ENCODE measurements around the gene RPRD2. TPM values are rescaled to one million over a fixed set of nuclear protein-coding genes. Genes with fewer than 3 reads are reported as not detected.

The RPRD2 gene
- total and polyA plus RNA-seq, 11 donors = 6.4 to 33.4 (median 22.6) TPM

GRCh38 chr1:150383631-150384324 is 19.8 kb downstream of the RPRD2 start:
- 27 to 35% (median 28%) methylated on average over 3 of the region's 3 CpGs for WGBS, 4 donors
- DNase-seq = no peak
- intact Hi-C loops (cut with DNase I) = no loop called here
- H3K36me3 ChIP-seq = peaks cover 0 to 5% (median 0%) of the 10 kb centered on the region in 9 donors
- no peaks in the 10 kb centered on the region for H3K27me3 ChIP-seq
- TF ChIP-seq CTCF (IDR thresholded peaks at IDR 0.05) = no peak
- H3K27ac ChIP-seq = peak overlapping the region in 1 of 12 donors; percentile 14
- no peaks in the 10 kb centered on the region for H3K9me3 ChIP-seq
- H3K4me1 ChIP-seq = peaks cover 0 to 42% (median 20%) of the 10 kb centered on the region in 12 donors
- no peak overlapping the region for H3K4me3 ChIP-seq
- ATAC-seq = no peak

- H3K4me1 ChIP-seq = peaks cover 0 to 53% (median 25%) of the 10 kb centered on the region in 12 donors
- 88 to 94% (median 92%) methylated on average over 10 of the region's 10 CpGs for WGBS, 4 donors
- no peaks in the 10 kb centered on the region for H3K9me3 ChIP-seq
- no peak overlapping the region for H3K4me3 ChIP-seq
- peaks cover 0 to 5% (median 0%) of the 10 kb centered on the region in 9 donors for H3K36me3 ChIP-seq
- intact Hi-C loops (cut with DNase I) = no loop called here
- ATAC-seq (no peak), DNase-seq (no peak)
- TF ChIP-seq POLR2A (IDR thresholded peaks at IDR 0.05) (no peak), CTCF (IDR thresholded peaks at IDR 0.05) (no peak)
- no peaks in the 10 kb centered on the region for H3K27me3 ChIP-seq
- no peak overlapping the region for H3K27ac ChIP-seq
These were observed 21.8 kb downstream of the RPRD2 start for GRCh38 chr1:150385537-150386445.

- ATAC-seq (no peak), DNase-seq (no peak)
- no peak overlapping the region for H3K4me3 ChIP-seq
- TF ChIP-seq POLR2A (IDR thresholded peaks at IDR 0.05) (no peak), CTCF (IDR thresholded peaks at IDR 0.05) (no peak)
- H3K27me3 ChIP-seq = no peaks in the 10 kb centered on the region
- peaks cover 0 to 5% (median 0%) of the 10 kb centered on the region in 9 donors for H3K36me3 ChIP-seq
- WGBS, 4 donors = 76 to 85% (median 77%) methylated on average over 1 of the region's 1 CpG
- no peaks in the 10 kb centered on the region for H3K9me3 ChIP-seq
- intact Hi-C loops (cut with DNase I) = no loop called here
- H3K4me1 ChIP-seq = peaks cover 0 to 56% (median 26%) of the 10 kb centered on the region in 12 donors
- H3K27ac ChIP-seq = no peak overlapping the region
These were observed 22.6 kb downstream of the RPRD2 start for GRCh38 chr1:150386592-150386991.

- ATAC-seq (no peak), DNase-seq (no peak)
- no peaks in the 10 kb centered on the region for H3K27me3 ChIP-seq
- no peaks in the 10 kb centered on the region for H3K9me3 ChIP-seq
- intact Hi-C loops (cut with DNase I) = no loop called here
- no peak overlapping the region for H3K4me3 ChIP-seq
- no peak for TF ChIP-seq POLR2A (IDR thresholded peaks at IDR 0.05)
- TF ChIP-seq CTCF (IDR thresholded peaks at IDR 0.05) = no peak
- H3K36me3 ChIP-seq = peaks cover 0 to 5% (median 0%) of the 10 kb centered on the region in 9 donors
- peaks cover 0 to 51% (median 26%) of the 10 kb centered on the region in 12 donors for H3K4me1 ChIP-seq
- H3K27ac ChIP-seq = no peak overlapping the region
These were observed 23.3 kb downstream of the RPRD2 start for GRCh38 chr1:150387200-150387599.
